ENCODE data around the gene PARP11. TPM values are rescaled to one million over a fixed set of nuclear protein-coding genes. Genes with fewer than 3 reads are reported as not detected.
A peak's percentile ranks its signal among the peaks of the same experiment; 100 is the strongest.

The PARP11 gene
- total RNA-seq, 3 donors from 2014 or later (not counting 1 experiment from before 2014, with no cell fraction given), result 18.8 to 27.3 (median 24.7) TPM

DNA sequence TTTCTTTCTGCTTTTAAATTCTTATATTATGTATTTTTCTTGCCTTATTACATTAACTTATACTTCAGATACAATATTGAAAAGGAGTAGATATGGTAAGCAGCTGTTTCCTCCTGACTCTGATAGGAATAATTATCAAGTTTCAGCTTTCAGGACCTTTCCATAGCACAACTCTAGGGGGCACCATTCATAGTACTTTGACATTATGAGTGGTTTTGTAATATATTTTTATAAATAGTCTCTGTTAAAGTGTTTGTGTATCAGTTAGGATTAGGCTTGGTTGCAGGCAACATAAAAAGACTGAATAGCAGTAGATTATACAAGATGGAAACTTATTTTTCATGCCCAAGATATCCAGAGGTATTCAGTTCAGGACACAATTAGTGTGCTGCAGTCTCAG, 27.9 kb upstream of the PARP11 start:
- Histone ChIP-seq H3K4me3 (ENCODE audit: low read length) (no peak overlapping the region), H3K27ac (ENCODE audit: low read length) (no peak overlapping the region), H3K27me3 (ENCODE audit: control insufficient read depth, insufficient read depth, low read length) (no peaks in the 10 kb centered on the region), H3K9me3 (ENCODE audit: control insufficient read depth, insufficient read depth, low read length) (no peaks in the 10 kb centered on the region), H3K4me1 (ENCODE audit: control insufficient read depth, insufficient read depth, low read length) (peaks cover 4% of the 10 kb centered on the region), H3K36me3 (ENCODE audit: control insufficient read depth, insufficient read depth, low read length) (no peaks in the 10 kb centered on the region)
- no peak overlapping the region for H3K27ac Mint-ChIP-seq
- DNase-seq, result no peak
- no peaks in the 10 kb centered on the region for H3K36me3 Mint-ChIP-seq
- no peaks in the 10 kb centered on the region for H3K9me3 Mint-ChIP-seq
- H3K4me1 Mint-ChIP-seq, result peaks cover 13% of the 10 kb centered on the region in 2 donors
- TF ChIP-seq CTCF (IDR thresholded peaks at IDR 0.05), result no peak
- intact Hi-C loops (cut with micrococcal nuclease), result no loop called here
- peaks cover 6 to 27% of the 10 kb centered on the region in 2 donors for H3K27me3 Mint-ChIP-seq (ENCODE audit: low read depth in 2 of 2)
- H3K4me3 Mint-ChIP-seq, result no peak overlapping the region
- no peak for ATAC-seq

DNA sequence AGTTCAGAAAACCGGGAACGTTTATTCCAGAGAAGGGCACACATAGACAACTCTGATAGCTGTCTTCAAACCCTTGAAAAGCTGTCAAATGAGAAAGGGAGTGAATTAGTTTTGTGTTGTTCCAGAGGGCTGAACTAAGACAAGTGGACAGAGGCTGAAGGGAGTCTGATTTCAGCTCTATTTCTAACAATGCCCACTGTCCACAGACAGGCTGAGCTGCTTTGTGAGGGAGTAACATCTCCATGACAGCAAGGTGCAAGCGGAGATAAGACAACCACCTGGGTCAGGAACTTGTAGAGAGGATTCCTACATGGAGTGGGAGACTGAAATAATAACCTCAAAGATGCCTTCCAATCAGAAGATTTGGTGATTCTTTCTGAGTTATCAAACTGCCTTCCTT, 25.6 kb upstream of the PARP11 start:
- Histone ChIP-seq H3K27ac (ENCODE audit: low read length) (no peak overlapping the region), H3K4me1 (ENCODE audit: control insufficient read depth, insufficient read depth, low read length) (peaks cover 4% of the 10 kb centered on the region), H3K36me3 (ENCODE audit: control insufficient read depth, insufficient read depth, low read length) (no peaks in the 10 kb centered on the region), H3K4me3 (ENCODE audit: low read length) (no peak overlapping the region), H3K9me3 (ENCODE audit: control insufficient read depth, insufficient read depth, low read length) (no peaks in the 10 kb centered on the region), H3K27me3 (ENCODE audit: control insufficient read depth, insufficient read depth, low read length) (no peaks in the 10 kb centered on the region)
- H3K4me1 Mint-ChIP-seq, result peaks cover 13% of the 10 kb centered on the region in 2 donors
- H3K9me3 Mint-ChIP-seq, result no peaks in the 10 kb centered on the region
- 92% methylated on average over 3 of the region's 3 CpGs for WGBS (ENCODE audit: insufficient coverage)
- no peak overlapping the region for H3K4me3 Mint-ChIP-seq
- H3K27ac Mint-ChIP-seq, result no peak overlapping the region
- no peak for ATAC-seq
- peaks cover 6 to 15% of the 10 kb centered on the region in 2 donors for H3K27me3 Mint-ChIP-seq (ENCODE audit: low read depth in 2 of 2)
- no peaks in the 10 kb centered on the region for H3K36me3 Mint-ChIP-seq
- no peak for DNase-seq
- intact Hi-C loops (cut with micrococcal nuclease), result no loop called here
- TF ChIP-seq CTCF (IDR thresholded peaks at IDR 0.05), result no peak

DNA sequence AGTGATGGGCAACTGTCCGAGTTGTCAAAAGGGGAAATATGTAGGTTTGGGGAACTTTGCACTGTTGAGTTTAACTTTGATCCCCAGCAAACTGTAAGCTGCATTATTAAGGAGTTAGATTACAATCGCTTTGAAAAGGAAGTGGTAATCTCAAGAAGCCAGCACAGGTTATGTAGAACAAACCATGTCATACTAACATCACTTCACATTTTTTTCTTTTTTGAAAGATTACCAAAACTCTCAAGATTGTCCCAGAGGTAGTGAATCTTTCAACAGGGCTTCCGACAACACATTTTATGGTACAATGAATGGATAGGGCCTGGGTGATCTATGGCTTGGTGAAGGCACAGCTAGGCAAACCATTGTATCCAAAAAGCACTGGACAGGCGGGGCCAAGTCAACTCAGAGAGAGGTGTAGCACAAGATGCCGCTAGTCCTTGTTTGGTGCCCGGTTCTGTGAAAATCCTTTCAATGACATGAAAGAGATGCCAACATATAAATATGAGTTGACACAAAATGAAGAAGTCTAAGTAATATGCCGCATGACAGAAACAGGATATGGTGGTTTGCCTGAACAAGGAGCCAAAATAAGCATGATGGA, 24.3 kb upstream of the PARP11 start:
- no peak overlapping the region for H3K4me3 Mint-ChIP-seq
- Histone ChIP-seq H3K4me3 (ENCODE audit: low read length) (no peak overlapping the region), H3K4me1 (ENCODE audit: control insufficient read depth, insufficient read depth, low read length) (peaks cover 11% of the 10 kb centered on the region), H3K36me3 (ENCODE audit: control insufficient read depth, insufficient read depth, low read length) (no peaks in the 10 kb centered on the region), H3K9me3 (ENCODE audit: control insufficient read depth, insufficient read depth, low read length) (no peaks in the 10 kb centered on the region), H3K27ac (ENCODE audit: low read length) (peak overlapping the region; percentile 48), H3K27me3 (ENCODE audit: control insufficient read depth, insufficient read depth, low read length) (no peaks in the 10 kb centered on the region)
- H3K9me3 Mint-ChIP-seq, result no peaks in the 10 kb centered on the region
- H3K27ac Mint-ChIP-seq, result peak overlapping the region; percentile 41 to 54
- no peak for TF ChIP-seq CTCF (IDR thresholded peaks at IDR 0.05)
- peaks cover 13% of the 10 kb centered on the region in 2 donors for H3K4me1 Mint-ChIP-seq
- DNase-seq (peak in 1 of 2 donors; percentile 66), ATAC-seq (peak in 2 of 3 donors; percentile 48 to 74)
- 34% methylated on average over 7 of the region's 7 CpGs for WGBS (ENCODE audit: insufficient coverage)
- H3K36me3 Mint-ChIP-seq, result no peaks in the 10 kb centered on the region
- intact Hi-C loops (cut with micrococcal nuclease), result no loop called here
- H3K27me3 Mint-ChIP-seq (ENCODE audit: low read depth in 2 of 2), result peaks cover 0 to 5% of the 10 kb centered on the region in 2 donors

GRCh38 chr12:3896801-3897351, 23.7 kb upstream of the PARP11 start:
- peak in 1 of 2 donors; percentile 26 for DNase-seq
- H3K36me3 Mint-ChIP-seq, result no peaks in the 10 kb centered on the region
- peak in 1 of 3 donors; percentile 52 for ATAC-seq
- WGBS (ENCODE audit: insufficient coverage), result 49% methylated on average over 2 of the region's 2 CpGs
- no peak overlapping the region for H3K4me3 Mint-ChIP-seq
- no peaks in the 10 kb centered on the region for H3K36me3 ChIP-seq (ENCODE audit: control insufficient read depth, insufficient read depth, low read length)
- no peak overlapping the region for H3K4me3 ChIP-seq (ENCODE audit: low read length)
- no peak for TF ChIP-seq CTCF (IDR thresholded peaks at IDR 0.05)
- peaks cover 0 to 5% of the 10 kb centered on the region in 2 donors for H3K27me3 Mint-ChIP-seq (ENCODE audit: low read depth in 2 of 2)
- H3K27ac ChIP-seq (ENCODE audit: low read length), result peak overlapping the region; percentile 32
- peaks cover 13% of the 10 kb centered on the region in 2 donors for H3K4me1 Mint-ChIP-seq
- no peaks in the 10 kb centered on the region for H3K9me3 ChIP-seq (ENCODE audit: control insufficient read depth, insufficient read depth, low read length)
- no peaks in the 10 kb centered on the region for H3K9me3 Mint-ChIP-seq
- H3K27ac Mint-ChIP-seq, result no peak overlapping the region
- no peaks in the 10 kb centered on the region for H3K27me3 ChIP-seq (ENCODE audit: control insufficient read depth, insufficient read depth, low read length)
- H3K4me1 ChIP-seq (ENCODE audit: control insufficient read depth, insufficient read depth, low read length), result peaks cover 13% of the 10 kb centered on the region
- intact Hi-C loops (cut with micrococcal nuclease), result no loop called here
